Activated naive CD4-positive, alpha-beta T cell treated with anti-CD3 and anti-CD28 coated beads, Interleukin-2, amount 50 U/mL, for 16 hours (primary cell): ENCODE data around the gene IFT122.

Source experiments
- DNase-seq: peaks from one replicate; pipeline ENCODE4 v3.0.0-alpha.2; 2020

IFT122 gene

GRCh38 chr3:129442486-129442885, 2.5 kb downstream of the IFT122 start:
- DNase-seq = no peak

DNA sequence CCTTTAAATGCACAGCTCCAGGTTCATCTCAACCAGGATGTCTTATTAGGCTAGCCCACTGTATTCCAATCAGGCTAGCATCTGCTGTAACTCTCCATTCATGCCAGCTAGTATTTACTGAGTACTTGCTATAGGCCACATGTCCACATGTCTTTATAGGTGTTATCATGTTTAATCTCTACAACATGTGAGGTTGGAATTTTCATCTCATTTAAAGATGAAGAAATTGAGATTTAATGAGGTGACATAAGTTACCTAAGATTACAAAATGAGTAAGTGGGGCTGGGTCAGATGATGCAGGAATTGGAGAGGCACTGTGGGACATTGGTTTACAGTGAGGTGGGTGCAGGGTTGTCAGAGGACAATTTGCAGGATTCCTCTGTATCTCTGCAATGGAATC, 2.9 kb downstream of the IFT122 start:
- DNase-seq = no peak

DNA sequence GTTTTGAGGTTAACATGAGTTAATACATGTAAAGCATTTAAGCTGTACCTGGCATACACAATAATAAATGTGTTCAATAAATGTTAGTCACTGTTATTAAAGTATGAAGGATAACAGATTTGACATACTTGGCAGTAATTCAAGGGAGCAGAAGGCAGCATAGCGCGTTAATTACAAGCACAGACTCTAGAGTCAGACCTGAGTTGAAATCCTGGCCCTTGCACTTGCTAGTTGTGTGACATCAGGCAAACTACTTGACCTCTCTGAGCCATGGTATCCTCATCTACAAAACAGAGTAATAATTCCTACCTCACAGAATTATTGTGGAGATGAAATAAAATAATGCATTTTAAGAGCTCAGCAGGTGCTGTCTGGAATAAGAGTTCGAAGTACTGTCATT, 5.4 kb downstream of the IFT122 start:
- DNase-seq = no peak

GRCh38 chr3:129446926-129447325, 6.9 kb downstream of the IFT122 start:
- no peak for DNase-seq

- no peak for DNase-seq
Measured at GRCh38 chr3:129448186-129448895, 8.3 kb downstream of the IFT122 start.

GRCh38 chr3:129449279-129450115, 9.5 kb downstream of the IFT122 start:
- DNase-seq = no peak

GRCh38 chr3:129453732-129454131, 13.7 kb downstream of the IFT122 start:
- DNase-seq = no peak

DNA sequence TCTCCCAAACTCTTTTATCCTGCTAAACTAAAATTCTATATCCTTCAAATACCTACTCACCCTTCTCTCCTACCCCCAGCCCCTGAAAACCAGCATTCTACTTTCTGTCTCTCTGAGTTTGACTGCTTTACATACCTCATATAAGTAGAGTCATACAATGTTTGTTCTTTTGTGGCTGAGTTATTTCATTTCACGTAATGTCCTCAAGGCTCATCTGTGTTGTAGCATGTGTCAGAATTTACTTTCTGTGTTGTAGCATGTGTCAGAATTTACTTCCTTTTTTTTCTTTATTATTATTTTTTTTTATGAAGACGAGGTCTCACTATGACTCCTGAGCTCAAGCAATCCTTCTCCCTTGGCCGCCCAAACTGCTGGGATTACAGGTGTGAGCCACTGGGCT, 20.1 kb downstream of the IFT122 start:
- DNase-seq = no peak

DNA sequence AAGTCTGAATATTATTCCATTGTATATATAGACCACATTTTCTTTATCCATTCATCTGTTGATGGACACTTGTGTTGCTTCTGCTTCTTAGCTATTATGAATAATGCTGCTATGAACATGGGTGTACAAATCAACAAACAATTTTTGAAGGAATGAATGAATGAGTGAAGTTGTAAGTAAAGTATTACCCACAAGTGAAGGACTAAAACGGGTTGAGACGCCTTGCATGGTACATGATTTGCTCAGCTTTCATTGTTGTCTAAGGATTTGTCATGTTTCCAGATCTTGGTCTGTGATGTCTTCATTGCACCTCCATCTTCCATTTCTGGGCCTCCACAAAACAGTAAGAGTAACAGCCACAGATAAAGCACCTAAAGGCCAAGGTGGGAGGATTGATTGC, 20.5 kb downstream of the IFT122 start:
- no peak for DNase-seq

- DNase-seq = no peak
Measured at GRCh38 chr3:129461022-129461421, 21.0 kb downstream of the IFT122 start.

DNA sequence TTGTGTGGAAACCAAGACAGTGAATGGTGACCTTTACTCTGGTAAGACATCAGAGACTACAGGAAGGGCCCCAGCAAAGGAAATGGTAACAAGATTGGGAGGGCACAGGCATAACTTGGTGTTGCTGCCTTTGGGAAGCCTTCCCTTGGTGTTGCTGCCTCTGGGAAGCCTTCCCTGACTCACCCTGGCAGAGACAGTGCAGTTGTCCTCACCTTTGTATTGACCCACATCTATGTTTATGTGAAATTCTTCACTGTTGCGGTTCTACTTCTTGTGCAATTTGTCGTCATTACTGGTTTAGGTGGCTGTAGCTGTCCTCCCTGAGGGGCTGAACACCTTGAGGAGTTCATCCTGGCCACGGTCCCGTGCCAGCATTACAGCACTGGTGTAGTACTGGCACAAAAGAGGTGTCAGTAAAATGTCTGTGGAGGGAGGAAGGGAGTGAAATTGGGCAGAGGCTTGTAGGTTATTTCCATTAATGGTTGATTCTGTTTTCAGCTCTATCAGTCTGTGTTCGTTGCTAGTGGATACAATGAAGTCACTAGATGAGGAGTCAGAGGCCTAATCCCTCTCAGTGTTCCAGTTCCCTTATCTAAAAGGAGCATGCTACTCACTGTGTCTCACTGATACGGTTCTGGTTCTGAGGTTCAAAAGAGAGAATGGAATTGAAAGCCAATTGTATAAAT, 21.6 kb downstream of the IFT122 start:
- no peak for DNase-seq

GRCh38 chr3:129462361-129462968, 22.4 kb downstream of the IFT122 start:
- DNase-seq = no peak

DNA sequence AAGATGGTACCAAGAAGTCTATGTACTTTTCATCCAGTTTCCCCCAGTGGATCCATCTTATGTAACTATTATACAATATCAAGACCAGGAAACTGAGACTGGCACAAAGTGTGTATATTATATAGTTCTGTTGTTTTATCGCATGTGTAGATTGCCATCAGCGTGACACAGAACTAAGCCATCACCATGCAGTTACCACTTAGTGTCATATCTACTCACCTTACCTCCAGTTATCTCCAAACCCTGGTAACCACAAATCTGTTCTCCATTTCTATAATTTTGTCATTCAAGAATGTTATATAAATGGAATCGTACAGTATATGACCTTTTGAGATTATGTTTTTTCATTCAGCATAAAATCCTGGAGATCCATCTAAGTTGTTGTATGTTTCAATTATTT, 23.1 kb downstream of the IFT122 start:
- DNase-seq = no peak

DNA sequence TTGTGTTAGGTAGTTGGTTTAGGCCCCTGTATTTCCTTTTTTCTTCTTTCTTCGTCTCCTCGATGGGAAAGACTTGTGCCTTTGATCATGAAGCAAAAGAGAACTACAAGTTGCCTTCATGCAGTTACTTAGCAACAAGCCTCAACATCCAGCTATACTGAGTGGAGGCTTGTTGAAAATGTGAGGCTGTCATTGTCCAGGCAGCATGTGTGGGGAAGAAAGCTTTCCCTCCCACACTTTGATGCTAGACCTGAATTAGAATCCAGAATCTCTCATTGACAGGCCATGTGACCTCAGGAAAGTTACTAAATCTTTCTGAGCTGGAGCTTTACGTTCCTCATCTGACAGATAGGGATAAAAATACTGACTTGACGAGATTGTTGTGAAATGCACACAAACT, 23.7 kb downstream of the IFT122 start:
- no peak for DNase-seq

DNA sequence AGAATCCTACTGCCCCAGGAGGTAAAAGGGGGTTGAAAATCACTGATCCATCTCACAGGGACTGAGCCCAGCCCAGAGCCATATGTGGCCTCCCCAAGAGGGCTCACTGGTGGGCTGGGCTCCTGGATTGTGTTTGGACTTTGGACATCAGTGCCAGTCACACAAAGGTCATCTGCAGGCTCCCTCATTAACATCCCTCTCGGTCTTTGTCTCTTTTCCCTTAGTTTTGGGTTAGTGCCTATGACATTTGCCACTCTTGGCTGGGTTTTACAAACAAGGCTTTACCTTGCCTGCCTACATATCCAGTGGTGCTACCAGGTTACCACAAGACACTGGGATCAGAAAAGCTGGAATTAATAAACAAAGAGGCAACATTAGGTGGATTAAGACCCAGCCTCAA, 27.9 kb downstream of the IFT122 start:
- DNase-seq = no peak

- no peak for DNase-seq
Measured at GRCh38 chr3:129469026-129469425, 29.0 kb downstream of the IFT122 start.

DNA sequence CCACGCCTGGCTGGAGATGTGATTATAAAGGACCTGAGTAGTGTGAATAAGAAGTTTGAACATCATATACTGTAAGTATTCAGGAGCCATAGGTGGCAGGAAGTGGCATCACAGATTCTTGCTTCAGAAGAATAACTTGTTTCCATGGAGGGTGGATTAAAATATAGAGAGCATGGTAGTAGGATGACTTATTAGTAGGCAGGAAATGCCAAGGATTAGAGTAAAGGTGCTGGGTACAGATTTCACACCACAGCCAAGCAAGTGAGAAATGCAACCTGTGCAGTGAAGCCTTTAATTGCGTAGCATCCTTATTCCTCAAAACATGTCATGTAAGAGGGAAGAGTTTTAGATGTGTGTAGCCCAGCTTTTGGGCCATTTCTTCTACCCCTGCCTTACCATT, 30.8 kb downstream of the IFT122 start:
- no peak for DNase-seq

- DNase-seq = no peak
Measured at GRCh38 chr3:129473067-129473768, 33.2 kb downstream of the IFT122 start.

DNA sequence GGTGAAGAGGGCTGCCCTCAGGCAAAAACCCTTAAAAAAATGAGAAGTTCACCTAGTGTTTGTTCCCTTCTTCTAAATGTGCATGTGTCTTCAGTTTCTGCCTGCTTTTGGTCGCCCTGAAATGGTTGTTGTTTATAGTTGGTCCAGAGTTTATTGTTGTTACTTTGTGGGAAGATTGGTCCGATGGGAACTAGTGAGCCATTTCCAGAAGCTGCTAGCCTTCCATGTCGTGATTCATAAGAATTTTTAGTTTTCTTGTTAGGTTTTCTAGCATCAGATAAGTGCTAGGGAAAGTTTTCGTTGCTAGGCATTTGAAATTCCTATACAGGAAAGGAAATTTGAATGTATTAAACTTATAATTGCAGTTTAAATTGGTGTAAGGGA, 33.7 kb downstream of the IFT122 start:
- no peak for DNase-seq

- no peak for DNase-seq
Measured at GRCh38 chr3:129474984-129475804, 35.2 kb downstream of the IFT122 start.

- no peak for DNase-seq
Measured at GRCh38 chr3:129475863-129476262, 35.8 kb downstream of the IFT122 start.

- DNase-seq = no peak
Measured at GRCh38 chr3:129476586-129476985, 36.6 kb downstream of the IFT122 start.
